ENCODE data around the gene KRTAP2-2. TPM values are rescaled to one million over a fixed set of nuclear protein-coding genes. Genes with fewer than 3 reads are reported as not detected.

KRTAP2-2 gene
- total and polyA plus RNA-seq, 2 donors from 2014 or later = not detected

GRCh38 chr17:41009301-41009760, 45.7 kb downstream of the KRTAP2-2 start:
- no peak for TF ChIP-seq CTCF (IDR thresholded peaks at IDR 0.05; ENCODE audit: borderline replicate concordance, extremely low read depth, insufficient read depth)
- Histone ChIP-seq H3K36me3 (ENCODE audit: control insufficient read depth in 2 of 3, insufficient read depth in 3 of 3, low read length in 3 of 3) (no peaks in the 10 kb centered on the region), H3K27ac (ENCODE audit: low read depth in 2 of 2, low read length in 2 of 2) (no peak overlapping the region), H3K4me3 (ENCODE audit: low read length in 3 of 3) (no peak overlapping the region), H3K27me3 (ENCODE audit: control insufficient read depth, insufficient read depth, low read length) (no peaks in the 10 kb centered on the region), H3K9ac (ENCODE audit: low read length in 3 of 3) (no peak overlapping the region), H3K4me1 (ENCODE audit: control insufficient read depth in 2 of 3, insufficient read depth in 2 of 3, low read depth in 1 of 3, low read length in 3 of 3) (no peaks in the 10 kb centered on the region), H3K9me3 (ENCODE audit: control insufficient read depth in 2 of 3, insufficient read depth in 1 of 3, low read length in 3 of 3) (no peaks in the 10 kb centered on the region)
- FAIRE-seq = no peak
- intact Hi-C loops (cut with DNase I) = no loop called here
- no peak for DNase-seq

GRCh38 chr17:41008811-41009210, 46.2 kb downstream of the KRTAP2-2 start, which contains the start of gene KRTAP3-1:
KRTAP3-1 (minus strand) TSS chr17:41009128; CDS start chr17:41009074, 54 bp downstream.
- no peaks in the 10 kb centered on the region for H3K27me3 ChIP-seq (ENCODE audit: control insufficient read depth, insufficient read depth, low read length)
- no peak within 1 kb of the TSS for H3K27ac ChIP-seq (ENCODE audit: low read depth in 2 of 2, low read length in 2 of 2)
- DNase-seq (no peak), FAIRE-seq (no peak)
- H3K36me3 ChIP-seq (ENCODE audit: control insufficient read depth in 2 of 3, insufficient read depth in 3 of 3, low read length in 3 of 3) = no peaks in the 10 kb centered on the region
- intact Hi-C loops (cut with DNase I) = no loop called here
- no peaks in the 10 kb centered on the region for H3K9me3 ChIP-seq (ENCODE audit: control insufficient read depth in 2 of 3, insufficient read depth in 1 of 3, low read length in 3 of 3)
- TF ChIP-seq CTCF (IDR thresholded peaks at IDR 0.05; ENCODE audit: borderline replicate concordance, extremely low read depth, insufficient read depth) = no peak
- no peak within 1 kb of the TSS for H3K9ac ChIP-seq (ENCODE audit: low read length in 3 of 3)
- no peak within 1 kb of the TSS for H3K4me3 ChIP-seq (ENCODE audit: low read length in 3 of 3)
- no peaks in the 10 kb centered on the region for H3K4me1 ChIP-seq (ENCODE audit: control insufficient read depth in 2 of 3, insufficient read depth in 2 of 3, low read depth in 1 of 3, low read length in 3 of 3)

Other genes starting within 250 kb of the KRTAP2-2 start
Only the 30 nearest of the 37 such genes appear.
- gene KRT20, start 170.0 kb downstream of the KRTAP2-2 start, total RNA-seq = not detected
- gene KRT20, start 170.0 kb downstream of the KRTAP2-2 start, polyA plus RNA-seq (ENCODE audit: insufficient read depth, low read depth, low replicate concordance) = not detected
- gene KRT23, start 117.6 kb downstream of the KRTAP2-2 start, total RNA-seq = 4.2 TPM
- 2.2 TPM for gene KRT23, start 117.6 kb downstream of the KRTAP2-2 start, polyA plus RNA-seq (ENCODE audit: insufficient read depth, low read depth, low replicate concordance)
- gene KRT39, start 88.3 kb downstream of the KRTAP2-2 start, total RNA-seq = not detected
- not detected for gene KRT39, start 88.3 kb downstream of the KRTAP2-2 start, polyA plus RNA-seq (ENCODE audit: insufficient read depth, low read depth, low replicate concordance)
- gene KRT40, start 70.9 kb downstream of the KRTAP2-2 start, total RNA-seq = not detected
- not detected for gene KRT40, start 70.9 kb downstream of the KRTAP2-2 start, polyA plus RNA-seq (ENCODE audit: insufficient read depth, low read depth, low replicate concordance)
- gene KRTAP3-3, start 61.1 kb downstream of the KRTAP2-2 start, total RNA-seq = not detected
- not detected for gene KRTAP3-3, start 61.1 kb downstream of the KRTAP2-2 start, polyA plus RNA-seq (ENCODE audit: insufficient read depth, low read depth, low replicate concordance)
- not detected for gene KRTAP3-2, start 55.3 kb downstream of the KRTAP2-2 start, total RNA-seq
- not detected for gene KRTAP3-2, start 55.3 kb downstream of the KRTAP2-2 start, polyA plus RNA-seq (ENCODE audit: insufficient read depth, low read depth, low replicate concordance)
- not detected for gene KRTAP3-1, start 46.1 kb downstream of the KRTAP2-2 start, total RNA-seq
- not detected for gene KRTAP3-1, start 46.1 kb downstream of the KRTAP2-2 start, polyA plus RNA-seq (ENCODE audit: insufficient read depth, low read depth, low replicate concordance)
- gene KRTAP1-5, start 28.0 kb downstream of the KRTAP2-2 start, total RNA-seq = not detected
- gene KRTAP1-5, start 28.0 kb downstream of the KRTAP2-2 start, polyA plus RNA-seq (ENCODE audit: insufficient read depth, low read depth, low replicate concordance) = not detected
- gene KRTAP1-4, start 25.0 kb downstream of the KRTAP2-2 start, total RNA-seq = not detected
- gene KRTAP1-4, start 25.0 kb downstream of the KRTAP2-2 start, polyA plus RNA-seq (ENCODE audit: insufficient read depth, low read depth, low replicate concordance) = not detected
- gene KRTAP1-3, start 20.4 kb downstream of the KRTAP2-2 start, total RNA-seq = not detected
- not detected for gene KRTAP1-3, start 20.4 kb downstream of the KRTAP2-2 start, polyA plus RNA-seq (ENCODE audit: insufficient read depth, low read depth, low replicate concordance)
- gene KRTAP1-1, start 13.8 kb downstream of the KRTAP2-2 start, total RNA-seq = not detected
- not detected for gene KRTAP1-1, start 13.8 kb downstream of the KRTAP2-2 start, polyA plus RNA-seq (ENCODE audit: insufficient read depth, low read depth, low replicate concordance)
- not detected for gene KRTAP2-1, start 7.9 kb downstream of the KRTAP2-2 start, total RNA-seq
- gene KRTAP2-1, start 7.9 kb downstream of the KRTAP2-2 start, polyA plus RNA-seq (ENCODE audit: insufficient read depth, low read depth, low replicate concordance) = not detected
- gene KRTAP2-3, start 4.9 kb upstream of the KRTAP2-2 start, total RNA-seq = 0.28 TPM
- gene KRTAP2-3, start 4.9 kb upstream of the KRTAP2-2 start, polyA plus RNA-seq (ENCODE audit: insufficient read depth, low read depth, low replicate concordance) = not detected
- gene KRTAP2-4, start 10.6 kb upstream of the KRTAP2-2 start, total RNA-seq = not detected
- not detected for gene KRTAP2-4, start 10.6 kb upstream of the KRTAP2-2 start, polyA plus RNA-seq (ENCODE audit: insufficient read depth, low read depth, low replicate concordance)
- not detected for gene KRTAP4-7, start 28.9 kb upstream of the KRTAP2-2 start, total RNA-seq
- not detected for gene KRTAP4-7, start 28.9 kb upstream of the KRTAP2-2 start, polyA plus RNA-seq (ENCODE audit: insufficient read depth, low read depth, low replicate concordance)
- gene KRTAP4-8, start 42.9 kb upstream of the KRTAP2-2 start, total RNA-seq = not detected
- gene KRTAP4-8, start 42.9 kb upstream of the KRTAP2-2 start, polyA plus RNA-seq (ENCODE audit: insufficient read depth, low read depth, low replicate concordance) = not detected
- not detected for gene KRTAP4-16, start 47.0 kb upstream of the KRTAP2-2 start, total RNA-seq
- gene KRTAP4-16, start 47.0 kb upstream of the KRTAP2-2 start, polyA plus RNA-seq (ENCODE audit: insufficient read depth, low read depth, low replicate concordance) = not detected
- gene KRTAP4-9, start 50.2 kb upstream of the KRTAP2-2 start, total RNA-seq = not detected
- gene KRTAP4-9, start 50.2 kb upstream of the KRTAP2-2 start, polyA plus RNA-seq (ENCODE audit: insufficient read depth, low read depth, low replicate concordance) = not detected
- gene KRTAP4-11, start 63.1 kb upstream of the KRTAP2-2 start, total RNA-seq = not detected
- gene KRTAP4-11, start 63.1 kb upstream of the KRTAP2-2 start, polyA plus RNA-seq (ENCODE audit: insufficient read depth, low read depth, low replicate concordance) = not detected
- gene KRTAP4-12, start 69.0 kb upstream of the KRTAP2-2 start, total RNA-seq = not detected
- gene KRTAP4-12, start 69.0 kb upstream of the KRTAP2-2 start, polyA plus RNA-seq (ENCODE audit: insufficient read depth, low read depth, low replicate concordance) = not detected
- gene KRTAP4-6, start 85.3 kb upstream of the KRTAP2-2 start, total RNA-seq = not detected
- gene KRTAP4-6, start 85.3 kb upstream of the KRTAP2-2 start, polyA plus RNA-seq (ENCODE audit: insufficient read depth, low read depth, low replicate concordance) = not detected
- not detected for gene KRTAP4-5, start 94.6 kb upstream of the KRTAP2-2 start, total RNA-seq
- not detected for gene KRTAP4-5, start 94.6 kb upstream of the KRTAP2-2 start, polyA plus RNA-seq (ENCODE audit: insufficient read depth, low read depth, low replicate concordance)
- not detected for gene KRTAP4-4, start 105.5 kb upstream of the KRTAP2-2 start, total RNA-seq
- not detected for gene KRTAP4-4, start 105.5 kb upstream of the KRTAP2-2 start, polyA plus RNA-seq (ENCODE audit: insufficient read depth, low read depth, low replicate concordance)
- gene KRTAP4-3, start 113.0 kb upstream of the KRTAP2-2 start, total RNA-seq = not detected
- not detected for gene KRTAP4-3, start 113.0 kb upstream of the KRTAP2-2 start, polyA plus RNA-seq (ENCODE audit: insufficient read depth, low read depth, low replicate concordance)
- not detected for gene KRTAP4-2, start 123.0 kb upstream of the KRTAP2-2 start, total RNA-seq
- not detected for gene KRTAP4-2, start 123.0 kb upstream of the KRTAP2-2 start, polyA plus RNA-seq (ENCODE audit: insufficient read depth, low read depth, low replicate concordance)
- not detected for gene KRTAP4-1, start 129.7 kb upstream of the KRTAP2-2 start, total RNA-seq
- not detected for gene KRTAP4-1, start 129.7 kb upstream of the KRTAP2-2 start, polyA plus RNA-seq (ENCODE audit: insufficient read depth, low read depth, low replicate concordance)
- not detected for gene KRTAP9-1, start 134.7 kb upstream of the KRTAP2-2 start, total RNA-seq
- gene KRTAP9-1, start 134.7 kb upstream of the KRTAP2-2 start, polyA plus RNA-seq (ENCODE audit: insufficient read depth, low read depth, low replicate concordance) = not detected
- gene KRTAP9-2, start 171.4 kb upstream of the KRTAP2-2 start, total RNA-seq = not detected
- gene KRTAP9-2, start 171.4 kb upstream of the KRTAP2-2 start, polyA plus RNA-seq (ENCODE audit: insufficient read depth, low read depth, low replicate concordance) = not detected
- not detected for gene KRTAP9-3, start 177.2 kb upstream of the KRTAP2-2 start, total RNA-seq
- not detected for gene KRTAP9-3, start 177.2 kb upstream of the KRTAP2-2 start, polyA plus RNA-seq (ENCODE audit: insufficient read depth, low read depth, low replicate concordance)
- not detected for gene KRTAP9-8, start 182.8 kb upstream of the KRTAP2-2 start, total RNA-seq
- not detected for gene KRTAP9-8, start 182.8 kb upstream of the KRTAP2-2 start, polyA plus RNA-seq (ENCODE audit: insufficient read depth, low read depth, low replicate concordance)